WTC11 (cell line): ENCODE results near the gene PAM. TPM values are rescaled to one million over a fixed set of nuclear protein-coding genes. Genes with fewer than 3 reads are reported as not detected.

Experiments
- ATAC-seq: fragments of 200-7000 bp; cut with Tn5 transposase; 2 replicates; pipeline ENCODE4 v1.10.0; 2021; ENCODE audit warnings: mild to moderate bottlenecking, moderate library complexity
- CTCF ChIA-PET: fragments of 300-600 bp; sonication (Branson Sonifier 250); formaldehyde crosslinking; loops from one replicate; lab custom pipeline; 2021; ENCODE audit warnings: antibody characterized with exemption; lab: Charles Lee
- POLR2A ChIA-PET: fragments of 350-600 bp; sonication (Branson Sonifier 250); formaldehyde crosslinking; loops from one replicate; lab custom pipeline; 2021; ENCODE audit warnings: antibody characterized with exemption; lab: Charles Lee
- DNase-seq: peaks from one replicate; pipeline ENCODE4 v3.0.0; 2021; ENCODE audit warnings: low spot score
- H3K27ac Mint-ChIP-seq: 2 replicates; pipeline ENCODE4 v1.8.0; 2021; ENCODE audit warnings: mixed read lengths
- H3K27me3 Mint-ChIP-seq: 2 replicates; pipeline ENCODE4 v1.8.0; 2021; ENCODE audit warnings: low read depth, mild to moderate bottlenecking, moderate library complexity, mixed read lengths
- H3K36me3 Mint-ChIP-seq: 2 replicates; pipeline ENCODE4 v1.8.0; 2021; ENCODE audit warnings: mixed read lengths
- H3K4me1 Mint-ChIP-seq: 2 replicates; pipeline ENCODE4 v1.8.0; 2022; ENCODE audit warnings: mixed read lengths
- H3K4me3 Mint-ChIP-seq: 2 replicates; pipeline ENCODE4 v1.8.0; 2021; ENCODE audit warnings: mild to moderate bottlenecking, moderate library complexity, mixed read lengths
- H3K9me3 Mint-ChIP-seq: 2 replicates; pipeline ENCODE4 v1.8.0; 2021; ENCODE audit warnings: mixed read lengths
- ATF1 ChIP-seq: sonication (generic); formaldehyde crosslinking; IDR thresholded peaks from 2 replicates; pipeline ENCODE4 v1.8.1; 2023; ENCODE audit warnings: mild to moderate bottlenecking, moderate library complexity, missing genetic modification reagents
- CBFB ChIP-seq: sonication (generic); formaldehyde crosslinking; IDR thresholded peaks from 2 replicates; pipeline ENCODE4 v1.8.1; 2022; ENCODE audit warnings: mild to moderate bottlenecking, low read depth, missing genetic modification reagents
- ETV6 ChIP-seq: sonication (generic); formaldehyde crosslinking; IDR thresholded peaks from 2 replicates; pipeline ENCODE4 v1.8.1; 2022; ENCODE audit warnings: mild to moderate bottlenecking, missing genetic modification reagents
- FOXJ3 ChIP-seq: sonication (generic); formaldehyde crosslinking; IDR thresholded peaks from 2 replicates; pipeline ENCODE4 v1.9.0; 2021; ENCODE audit warnings: missing genetic modification reagents, mild to moderate bottlenecking, borderline replicate concordance
- HMGA2 ChIP-seq: fragments of 250-450 bp; sonication (Bioruptor Pico); IDR thresholded peaks from 2 replicates; pipeline ENCODE4 v1.4.0; 2021; ENCODE audit warnings: mild to moderate bottlenecking, moderate library complexity
- NFATC4 ChIP-seq: fragments of 250-450 bp; sonication (Bioruptor Pico); IDR thresholded peaks from 2 replicates; pipeline ENCODE4 v1.9.0; 2021; ENCODE audit warnings: mild to moderate bottlenecking
- NFE2L1 ChIP-seq: sonication (generic); formaldehyde crosslinking; IDR thresholded peaks from 2 replicates; pipeline ENCODE4 v1.8.1; 2023; ENCODE audit warnings: missing genetic modification reagents
- NFYB ChIP-seq: sonication (generic); formaldehyde crosslinking; conservative IDR thresholded peaks from 2 replicates; pipeline ENCODE4 v1.8.0; 2022; ENCODE audit warnings: low read depth, missing genetic modification reagents
- PRRX2 ChIP-seq: fragments of 250-450 bp; sonication (Bioruptor Pico); IDR thresholded peaks from 2 replicates; pipeline ENCODE4 v1.8.0; 2021; ENCODE audit warnings: mild to moderate bottlenecking
- SMAD3 ChIP-seq: sonication (generic); formaldehyde crosslinking; IDR thresholded peaks from 2 replicates; pipeline ENCODE4 v1.8.0; 2022; ENCODE audit warnings: missing genetic modification reagents, mild to moderate bottlenecking, borderline replicate concordance
- SMAD4 ChIP-seq: sonication (generic); formaldehyde crosslinking; IDR thresholded peaks from 2 replicates; pipeline ENCODE4 v1.8.0; 2022; ENCODE audit warnings: mild to moderate bottlenecking, missing genetic modification reagents
- SOX15 ChIP-seq: fragments of 250-450 bp; sonication (Bioruptor Pico); IDR thresholded peaks from 2 replicates; pipeline ENCODE4 v1.9.0; 2021; ENCODE audit warnings: mild to moderate bottlenecking
- SP1 ChIP-seq: sonication (generic); formaldehyde crosslinking; conservative IDR thresholded peaks from 2 replicates; pipeline ENCODE4 v1.8.1; 2022; ENCODE audit warnings: missing genetic modification reagents
- TEAD1 ChIP-seq: sonication (generic); formaldehyde crosslinking; IDR thresholded peaks from 2 replicates; pipeline ENCODE4 v1.8.0; 2022; ENCODE audit warnings: mild to moderate bottlenecking, missing genetic modification reagents
- ZBTB21 ChIP-seq: sonication (generic); formaldehyde crosslinking; IDR thresholded peaks from 2 replicates; pipeline ENCODE4 v1.8.1; 2023; ENCODE audit warnings: mild to moderate bottlenecking, missing genetic modification reagents, borderline replicate concordance
- ZMAT4 ChIP-seq: fragments of 250-450 bp; sonication (Bioruptor Pico); IDR thresholded peaks from 2 replicates; pipeline ENCODE4 v1.9.0; 2021; ENCODE audit warnings: mild to moderate bottlenecking
- ZNF121 ChIP-seq: sonication (generic); formaldehyde crosslinking; IDR thresholded peaks from 2 replicates; pipeline ENCODE4 v1.8.0; 2023; ENCODE audit warnings: missing genetic modification reagents
- ZNF138 ChIP-seq: sonication (generic); formaldehyde crosslinking; conservative IDR thresholded peaks from 2 replicates; pipeline ENCODE4 v1.8.1; 2022; ENCODE audit warnings: mild to moderate bottlenecking, moderate library complexity, missing genetic modification reagents
- ZNF219 ChIP-seq: sonication (generic); formaldehyde crosslinking; IDR thresholded peaks from 2 replicates; pipeline ENCODE4 v1.8.0; 2023; ENCODE audit warnings: missing genetic modification reagents, mild to moderate bottlenecking, borderline replicate concordance
- ZNF232 ChIP-seq: sonication (generic); formaldehyde crosslinking; IDR thresholded peaks from 2 replicates; pipeline ENCODE4 v1.8.0; 2022; ENCODE audit warnings: mild to moderate bottlenecking, missing genetic modification reagents
- ZNF317 ChIP-seq: sonication (generic); formaldehyde crosslinking; IDR thresholded peaks from 2 replicates; pipeline ENCODE4 v1.8.1; 2023; ENCODE audit warnings: low read depth, mild to moderate bottlenecking, moderate library complexity, missing genetic modification reagents, borderline replicate concordance
- ZNF423 ChIP-seq: fragments of 250-450 bp; sonication (Bioruptor Pico); IDR thresholded peaks from 2 replicates; pipeline ENCODE4 v2.1.2; 2022; ENCODE audit warnings: mild to moderate bottlenecking, moderate library complexity
- ZNF512 ChIP-seq: sonication (generic); formaldehyde crosslinking; IDR thresholded peaks from 2 replicates; pipeline ENCODE4 v1.8.1; 2022; ENCODE audit warnings: missing genetic modification reagents, borderline replicate concordance
- ZSCAN18 ChIP-seq: fragments of 250-450 bp; sonication (Bioruptor Pico); IDR thresholded peaks from 2 replicates; pipeline ENCODE4 v2.1.2; 2022; ENCODE audit warnings: mild to moderate bottlenecking, moderate library complexity
- total RNA-seq: library from RNA; stranded (reverse); gene quantifications from 3 replicates; pipeline ENCODE4 v1.2.3, GENCODE V29; 2021
- TF ChIP-seq, protein P1 (sequence below): sonication (generic); formaldehyde crosslinking; IDR thresholded peaks from 2 replicates; pipeline ENCODE4 v1.8.0; 2022; ENCODE audit warnings: mild to moderate bottlenecking, missing genetic modification reagents
- TF ChIP-seq, protein P2 (sequence below): sonication (generic); formaldehyde crosslinking; IDR thresholded peaks from 2 replicates; pipeline ENCODE4 v1.8.0; 2022; ENCODE audit warnings: mild to moderate bottlenecking, missing genetic modification reagents
- TF ChIP-seq, protein P3 (sequence below): sonication (generic); formaldehyde crosslinking; IDR thresholded peaks from 2 replicates; pipeline ENCODE4 v1.8.1; 2023; ENCODE audit warnings: mild to moderate bottlenecking, missing genetic modification reagents, borderline replicate concordance
- TF ChIP-seq, protein P4 (sequence below): sonication (generic); formaldehyde crosslinking; IDR thresholded peaks from 2 replicates; pipeline ENCODE4 v1.8.1; 2022; ENCODE audit warnings: low read depth, mild to moderate bottlenecking, moderate library complexity, missing genetic modification reagents, borderline replicate concordance

PAM gene
- total RNA-seq, 1 experiment from 2014 or later, result 52.3 TPM

DNA sequence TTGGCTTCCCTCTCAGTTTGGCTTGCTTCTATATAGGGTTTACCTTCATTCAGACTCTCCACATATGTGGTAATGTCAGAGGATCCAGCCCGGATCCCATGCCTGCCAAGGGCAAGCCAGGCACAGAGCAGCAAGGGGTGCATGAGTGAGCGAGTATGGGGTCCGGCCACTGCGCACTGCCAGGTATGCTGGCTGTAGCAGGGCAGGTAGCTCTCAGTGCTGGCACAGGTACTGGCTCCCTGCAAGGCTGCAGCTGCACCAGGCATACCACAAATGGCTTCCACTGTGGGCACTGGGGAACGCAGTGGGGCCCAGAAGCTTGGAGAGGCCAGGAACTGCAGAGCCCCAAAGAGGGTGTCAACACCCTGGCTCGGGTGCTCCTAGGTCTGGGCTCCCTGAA, 278.6 kb downstream of the PAM start:
- CTCF ChIA-PET, result no interaction called here
- peaks cover 6% of the 10 kb centered on the region for H3K9me3 Mint-ChIP-seq
- no peak overlapping the region for H3K4me3 Mint-ChIP-seq
- POLR2A ChIA-PET, result no interaction called here
- H3K27me3 Mint-ChIP-seq, result no peaks in the 10 kb centered on the region
- no peak for ATAC-seq
- DNase-seq, result no peak
- 0 out of 2 replicates have a peak, but pooled peaks cover 11% of the 10 kb centered on the region for H3K36me3 Mint-ChIP-seq
- H3K4me1 Mint-ChIP-seq, result no peaks in the 10 kb centered on the region
- H3K27ac Mint-ChIP-seq, result no peak overlapping the region
- no peak for TF ChIP-seq SP1 (CRISPR knock-in tag)
- TF ChIP-seq NFATC4 (CRISPR knock-in tag), result no peak
- TF ChIP-seq, protein P1, sequence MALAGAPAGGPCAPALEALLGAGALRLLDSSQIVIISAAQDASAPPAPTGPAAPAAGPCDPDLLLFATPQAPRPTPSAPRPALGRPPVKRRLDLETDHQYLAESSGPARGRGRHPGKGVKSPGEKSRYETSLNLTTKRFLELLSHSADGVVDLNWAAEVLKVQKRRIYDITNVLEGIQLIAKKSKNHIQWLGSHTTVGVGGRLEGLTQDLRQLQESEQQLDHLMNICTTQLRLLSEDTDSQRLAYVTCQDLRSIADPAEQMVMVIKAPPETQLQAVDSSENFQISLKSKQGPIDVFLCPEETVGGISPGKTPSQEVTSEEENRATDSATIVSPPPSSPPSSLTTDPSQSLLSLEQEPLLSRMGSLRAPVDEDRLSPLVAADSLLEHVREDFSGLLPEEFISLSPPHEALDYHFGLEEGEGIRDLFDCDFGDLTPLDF, result no peak
- TF ChIP-seq ZNF512 (CRISPR knock-in tag), result no peak
- no peak for TF ChIP-seq ZNF121 (CRISPR knock-in tag)
- TF ChIP-seq CBFB (CRISPR knock-in tag), result no peak
- TF ChIP-seq, protein P2, sequence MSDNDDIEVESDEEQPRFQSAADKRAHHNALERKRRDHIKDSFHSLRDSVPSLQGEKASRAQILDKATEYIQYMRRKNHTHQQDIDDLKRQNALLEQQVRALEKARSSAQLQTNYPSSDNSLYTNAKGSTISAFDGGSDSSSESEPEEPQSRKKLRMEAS (CRISPR knock-in tag), result no peak
- TF ChIP-seq FOXJ3 (CRISPR knock-in tag), result no peak
- TF ChIP-seq ZNF423 (CRISPR knock-in tag), result no peak
- no peak for TF ChIP-seq ZNF219
- no peak for TF ChIP-seq SMAD4 (CRISPR knock-in tag)
- TF ChIP-seq HMGA2, result no peak
- no peak for TF ChIP-seq SOX15 (CRISPR knock-in tag)
- TF ChIP-seq NFE2L1 (CRISPR knock-in tag), result no peak
- no peak for TF ChIP-seq SMAD3 (CRISPR knock-in tag)
- no peak for TF ChIP-seq PRRX2 (CRISPR knock-in tag)
- no peak for TF ChIP-seq ATF1 (CRISPR knock-in tag)

GRCh38 chr5:103034662-103035392, 279.7 kb downstream of the PAM start:
- H3K9me3 Mint-ChIP-seq, result peaks cover 6% of the 10 kb centered on the region
- H3K4me1 Mint-ChIP-seq, result no peaks in the 10 kb centered on the region
- no peaks in the 10 kb centered on the region for H3K27me3 Mint-ChIP-seq
- no peak overlapping the region for H3K4me3 Mint-ChIP-seq
- H3K36me3 Mint-ChIP-seq, result 0 out of 2 replicates have a peak, but pooled peaks cover 11% of the 10 kb centered on the region
- H3K27ac Mint-ChIP-seq, result no peak overlapping the region
- ChIA-PET POLR2A (no interaction called here), CTCF (no interaction called here)
- peak; percentile 68 for ATAC-seq
- no peak for DNase-seq
- TF ChIP-seq, protein P3, sequence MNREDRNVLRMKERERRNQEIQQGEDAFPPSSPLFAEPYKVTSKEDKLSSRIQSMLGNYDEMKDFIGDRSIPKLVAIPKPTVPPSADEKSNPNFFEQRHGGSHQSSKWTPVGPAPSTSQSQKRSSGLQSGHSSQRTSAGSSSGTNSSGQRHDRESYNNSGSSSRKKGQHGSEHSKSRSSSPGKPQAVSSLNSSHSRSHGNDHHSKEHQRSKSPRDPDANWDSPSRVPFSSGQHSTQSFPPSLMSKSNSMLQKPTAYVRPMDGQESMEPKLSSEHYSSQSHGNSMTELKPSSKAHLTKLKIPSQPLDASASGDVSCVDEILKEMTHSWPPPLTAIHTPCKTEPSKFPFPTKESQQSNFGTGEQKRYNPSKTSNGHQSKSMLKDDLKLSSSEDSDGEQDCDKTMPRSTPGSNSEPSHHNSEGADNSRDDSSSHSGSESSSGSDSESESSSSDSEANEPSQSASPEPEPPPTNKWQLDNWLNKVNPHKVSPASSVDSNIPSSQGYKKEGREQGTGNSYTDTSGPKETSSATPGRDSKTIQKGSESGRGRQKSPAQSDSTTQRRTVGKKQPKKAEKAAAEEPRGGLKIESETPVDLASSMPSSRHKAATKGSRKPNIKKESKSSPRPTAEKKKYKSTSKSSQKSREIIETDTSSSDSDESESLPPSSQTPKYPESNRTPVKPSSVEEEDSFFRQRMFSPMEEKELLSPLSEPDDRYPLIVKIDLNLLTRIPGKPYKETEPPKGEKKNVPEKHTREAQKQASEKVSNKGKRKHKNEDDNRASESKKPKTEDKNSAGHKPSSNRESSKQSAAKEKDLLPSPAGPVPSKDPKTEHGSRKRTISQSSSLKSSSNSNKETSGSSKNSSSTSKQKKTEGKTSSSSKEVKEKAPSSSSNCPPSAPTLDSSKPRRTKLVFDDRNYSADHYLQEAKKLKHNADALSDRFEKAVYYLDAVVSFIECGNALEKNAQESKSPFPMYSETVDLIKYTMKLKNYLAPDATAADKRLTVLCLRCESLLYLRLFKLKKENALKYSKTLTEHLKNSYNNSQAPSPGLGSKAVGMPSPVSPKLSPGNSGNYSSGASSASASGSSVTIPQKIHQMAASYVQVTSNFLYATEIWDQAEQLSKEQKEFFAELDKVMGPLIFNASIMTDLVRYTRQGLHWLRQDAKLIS (CRISPR knock-in tag), result no peak
- TF ChIP-seq ZBTB21, result no peak
- TF ChIP-seq ZNF232, result no peak
- no peak for TF ChIP-seq FOXJ3 (CRISPR knock-in tag)
- TF ChIP-seq ETV6 (CRISPR knock-in tag), result no peak
- no peak for TF ChIP-seq NFYB
- TF ChIP-seq ZNF138 (CRISPR knock-in tag), result no peak
- TF ChIP-seq ZSCAN18 (CRISPR knock-in tag), result no peak
- no peak for TF ChIP-seq ZNF317 (CRISPR knock-in tag)
- no peak for TF ChIP-seq TEAD1 (CRISPR knock-in tag)
- TF ChIP-seq ZMAT4, result no peak
- TF ChIP-seq, protein P4, sequence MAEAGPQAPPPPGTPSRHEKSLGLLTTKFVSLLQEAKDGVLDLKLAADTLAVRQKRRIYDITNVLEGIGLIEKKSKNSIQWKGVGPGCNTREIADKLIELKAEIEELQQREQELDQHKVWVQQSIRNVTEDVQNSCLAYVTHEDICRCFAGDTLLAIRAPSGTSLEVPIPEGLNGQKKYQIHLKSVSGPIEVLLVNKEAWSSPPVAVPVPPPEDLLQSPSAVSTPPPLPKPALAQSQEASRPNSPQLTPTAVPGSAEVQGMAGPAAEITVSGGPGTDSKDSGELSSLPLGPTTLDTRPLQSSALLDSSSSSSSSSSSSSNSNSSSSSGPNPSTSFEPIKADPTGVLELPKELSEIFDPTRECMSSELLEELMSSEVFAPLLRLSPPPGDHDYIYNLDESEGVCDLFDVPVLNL, result no peak
- no peak for TF ChIP-seq SP1 (CRISPR knock-in tag)
